CD4-positive, alpha-beta T cell treated with Interleukin-4 for 1 hour (primary cell): ENCODE results near the gene MITF.

ENCODE experiments used
- DNase-seq, 2 donors: peaks; one replicate each; pipeline ENCODE4 v3.0.0-alpha.2; 2020 to 2022

Gene MITF

GRCh38 chr3:69739204-69740102 lies at the start of gene MITF:
Gene MITF, plus strand, starts transcription at chr3:69739464. Its CDS starts 134 bp downstream, at chr3:69739598.
- peak; percentile 19 to 70 for DNase-seq

GRCh38 chr3:69691860-69692259 lies 47.4 kb upstream of the MITF start:
- no peak for DNase-seq

GRCh38 chr3:69692761-69693160 lies 46.5 kb upstream of the MITF start:
- DNase-seq, result no peak

GRCh38 chr3:69695443-69695842 lies 43.8 kb upstream of the MITF start:
- no peak for DNase-seq

- DNase-seq, result no peak
These were observed 43.3 kb upstream of the MITF start for GRCh38 chr3:69695933-69696332.

- no peak for DNase-seq
These were observed 42.9 kb upstream of the MITF start for GRCh38 chr3:69696367-69696766.

GRCh38 chr3:69697381-69697780 lies 41.9 kb upstream of the MITF start:
- no peak for DNase-seq

- no peak for DNase-seq
These were observed 40.5 kb upstream of the MITF start for GRCh38 chr3:69698728-69699127.

- DNase-seq, result no peak
These were observed 40.1 kb upstream of the MITF start for GRCh38 chr3:69699183-69699582.

GRCh38 chr3:69700949-69701348 lies 38.3 kb upstream of the MITF start:
- DNase-seq, result no peak

GRCh38 chr3:69710153-69710977 lies 28.9 kb upstream of the MITF start:
- DNase-seq, result no peak

GRCh38 chr3:69712269-69712668 lies 27.0 kb upstream of the MITF start:
- DNase-seq, result no peak

GRCh38 chr3:69712933-69713332 lies 26.3 kb upstream of the MITF start:
- no peak for DNase-seq

GRCh38 chr3:69715204-69715603 lies 24.1 kb upstream of the MITF start:
- DNase-seq, result no peak

GRCh38 chr3:69716119-69716518 lies 23.1 kb upstream of the MITF start:
- no peak for DNase-seq

- DNase-seq, result no peak
These were observed 20.2 kb upstream of the MITF start for GRCh38 chr3:69718866-69719586.

- DNase-seq, result no peak
These were observed 19.6 kb upstream of the MITF start for GRCh38 chr3:69719587-69720122.

- DNase-seq, result no peak
These were observed 18.4 kb upstream of the MITF start for GRCh38 chr3:69720824-69721223.

GRCh38 chr3:69723389-69723788 lies 15.9 kb upstream of the MITF start:
- no peak for DNase-seq

GRCh38 chr3:69724722-69725435 lies 14.4 kb upstream of the MITF start:
- DNase-seq, result no peak

- no peak for DNase-seq
These were observed 13.2 kb upstream of the MITF start for GRCh38 chr3:69725994-69726571.
